ENCODE results near the gene CLASP1. TPM values are rescaled to one million over a fixed set of nuclear protein-coding genes. Genes with fewer than 3 reads are reported as not detected.

Gene CLASP1
- total and polyA plus RNA-seq, 2 donors (not counting 3 experiments of a cell fraction or from before 2014, with no cell fraction given), result 10.0 to 57.9 TPM

- BruUV-seq (replicated peaks), result no TSS peak
- ChIA-PET POLR2A (interaction anchor here (0.9 kb wide), 1 partner anchor 27 kb away, joined by 3 read pairs; the partner anchor contains the start of gene RNU4ATAC), CTCF (interaction anchor here (1.4 kb wide), 1 partner anchor 9 kb away, joined by 7 read pairs; no protein-coding TSS in a partner anchor)
- no peaks in the 10 kb centered on the region for H4K20me1 ChIP-seq (replicated peaks; ENCODE audit: control insufficient read depth, extremely low read depth, insufficient read depth, low read length)
- intact Hi-C loops (cut with micrococcal nuclease), result loop anchor here (10.0 kb wide), 1 partner anchor 100 kb away; no protein-coding TSS in a partner anchor
- peaks cover 14% of the 10 kb centered on the region for H3K79me2 ChIP-seq (ENCODE audit: control insufficient read depth, insufficient read depth, low read length)
- FAIRE-seq (no peak), DNase-seq (ENCODE audit: low read depth, low spot score) (no peak)
- H3K36me3 ChIP-seq (ENCODE audit: control insufficient read depth in 2 of 2, extremely low read depth in 1 of 2, insufficient read depth in 2 of 2, low read length in 2 of 2), result peaks cover 2 to 3% of the 10 kb centered on the region in 2 experiments
- H3K4me1 ChIP-seq (ENCODE audit: control insufficient read depth, extremely low read depth, insufficient read depth, low read length), result peaks cover 9% of the 10 kb centered on the region
- TF ChIP-seq MYC (IDR thresholded peaks at IDR 0.05; ENCODE audit: low read depth, low read length), result no peak
- TF ChIP-seq FOS (IDR thresholded peaks at IDR 0.05; ENCODE audit: borderline replicate concordance, insufficient read depth, low read length), result no peak
- TF ChIP-seq POLR2AphosphoS5 (IDR thresholded peaks at IDR 0.05; ENCODE audit: insufficient read depth, low read depth, low read length), result no peak
- TF ChIP-seq JUN (IDR thresholded peaks at IDR 0.05; ENCODE audit: borderline replicate concordance, insufficient read depth, insufficient read length, low read depth), result no peak
- TF ChIP-seq GATA2 (IDR thresholded peaks at IDR 0.05; ENCODE audit: insufficient read depth, insufficient read length, low read depth, low read length), result no peak
- no peak for TF ChIP-seq CTCF (IDR thresholded peaks at IDR 0.05; ENCODE audit: extremely low read depth in 1 of 2, insufficient read depth in 1 of 2, low read depth in 1 of 2, low read length in 2 of 2)
- no peak for TF ChIP-seq POLR2A (IDR thresholded peaks at IDR 0.05; ENCODE audit: low read depth, low read length)
- TF ChIP-seq EZH2 (IDR thresholded peaks at IDR 0.05; ENCODE audit: borderline replicate concordance, low read depth, low read length, severe bottlenecking), result no peak
- no peaks in the 10 kb centered on the region for H3K27me3 ChIP-seq (ENCODE audit: control insufficient read depth in 2 of 2, insufficient read depth in 2 of 2, low read length in 2 of 2)
- H3K4me3 ChIP-seq (replicated peaks in 1 of 3; ENCODE audit: insufficient read depth in 1 of 3, low read depth in 1 of 3, low read length in 3 of 3), result no peak overlapping the region
- dilution Hi-C loops (cut with MboI; ENCODE audit: extremely low pct_ligation_motif_present, low sequenced_read_pairs), result no loop called here
- no peaks in the 10 kb centered on the region for H3K9me1 ChIP-seq (replicated peaks; ENCODE audit: control insufficient read depth, extremely low read depth, insufficient read depth, low read length)
- no peak overlapping the region for H2AFZ ChIP-seq (ENCODE audit: low read depth, low read length)
- no peak overlapping the region for H3K9ac ChIP-seq (replicated peaks; ENCODE audit: extremely low read depth, insufficient read depth, low read length)
- no peak overlapping the region for H3K4me2 ChIP-seq (ENCODE audit: insufficient read depth, low read length)
- no peaks in the 10 kb centered on the region for H3K9me3 ChIP-seq (replicated peaks; ENCODE audit: control insufficient read depth, insufficient read depth, low read length)
- no peak overlapping the region for H3K27ac ChIP-seq (ENCODE audit: insufficient read depth, low read depth, low read length)
Measured at GRCh38 chr2:121504316-121504715, 144.9 kb downstream of the CLASP1 start.

Data from endothelial cell of umbilical vein (primary cell).